ENCODE measurements around the gene VSIG10L. TPM values are rescaled to one million over a fixed set of nuclear protein-coding genes. Genes with fewer than 3 reads are reported as not detected.

The VSIG10L gene
- total RNA-seq, 4 donors from 2014 or later: 0.20 to 0.75 (median 0.34) TPM

DNA sequence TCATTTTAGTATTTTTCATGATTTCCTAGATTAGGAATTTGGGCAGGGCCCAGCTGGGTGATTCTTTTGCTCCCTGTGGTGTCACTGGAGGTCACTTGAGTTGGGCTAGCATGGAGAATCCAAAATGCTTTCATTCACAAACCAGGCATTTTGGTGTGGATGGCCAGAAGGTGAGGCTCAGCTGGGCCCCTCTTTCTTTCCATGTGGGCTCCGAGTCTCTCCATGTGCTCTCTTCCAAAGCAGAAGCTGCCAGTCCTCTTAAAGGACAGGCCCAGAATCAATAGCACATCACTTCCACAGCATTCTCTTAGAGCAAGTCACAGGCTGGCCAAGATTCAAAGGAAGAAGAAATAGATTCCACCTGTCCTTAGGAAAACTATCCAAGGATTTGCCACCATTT, 52.3 kb downstream of the VSIG10L start:
- Histone ChIP-seq H3K4me3 (no peak overlapping the region), H3K27ac (no peak overlapping the region), H3K4me1 (no peaks in the 10 kb centered on the region), H3K36me3 (no peaks in the 10 kb centered on the region), H3K27me3 (no peaks in the 10 kb centered on the region), H3K9me3 (no peaks in the 10 kb centered on the region)
- in situ Hi-C loops (cut with MboI; ENCODE audit: low sequenced_read_pairs in 4 of 4): no loop called here
- intact Hi-C loops (cut with DNase I; ENCODE audit: low total_unique reads): no loop called here
- ATAC-seq (no peak), DNase-seq (no peak)
- TF ChIP-seq, protein P1, sequence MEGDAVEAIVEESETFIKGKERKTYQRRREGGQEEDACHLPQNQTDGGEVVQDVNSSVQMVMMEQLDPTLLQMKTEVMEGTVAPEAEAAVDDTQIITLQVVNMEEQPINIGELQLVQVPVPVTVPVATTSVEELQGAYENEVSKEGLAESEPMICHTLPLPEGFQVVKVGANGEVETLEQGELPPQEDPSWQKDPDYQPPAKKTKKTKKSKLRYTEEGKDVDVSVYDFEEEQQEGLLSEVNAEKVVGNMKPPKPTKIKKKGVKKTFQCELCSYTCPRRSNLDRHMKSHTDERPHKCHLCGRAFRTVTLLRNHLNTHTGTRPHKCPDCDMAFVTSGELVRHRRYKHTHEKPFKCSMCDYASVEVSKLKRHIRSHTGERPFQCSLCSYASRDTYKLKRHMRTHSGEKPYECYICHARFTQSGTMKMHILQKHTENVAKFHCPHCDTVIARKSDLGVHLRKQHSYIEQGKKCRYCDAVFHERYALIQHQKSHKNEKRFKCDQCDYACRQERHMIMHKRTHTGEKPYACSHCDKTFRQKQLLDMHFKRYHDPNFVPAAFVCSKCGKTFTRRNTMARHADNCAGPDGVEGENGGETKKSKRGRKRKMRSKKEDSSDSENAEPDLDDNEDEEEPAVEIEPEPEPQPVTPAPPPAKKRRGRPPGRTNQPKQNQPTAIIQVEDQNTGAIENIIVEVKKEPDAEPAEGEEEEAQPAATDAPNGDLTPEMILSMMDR (IDR thresholded peaks at IDR 0.05 in 4 of 5, conservative IDR thresholded peaks at IDR 0.05 in 1 of 5): no peak
- TF ChIP-seq POLR2A (IDR thresholded peaks at IDR 0.05): no peak

DNA sequence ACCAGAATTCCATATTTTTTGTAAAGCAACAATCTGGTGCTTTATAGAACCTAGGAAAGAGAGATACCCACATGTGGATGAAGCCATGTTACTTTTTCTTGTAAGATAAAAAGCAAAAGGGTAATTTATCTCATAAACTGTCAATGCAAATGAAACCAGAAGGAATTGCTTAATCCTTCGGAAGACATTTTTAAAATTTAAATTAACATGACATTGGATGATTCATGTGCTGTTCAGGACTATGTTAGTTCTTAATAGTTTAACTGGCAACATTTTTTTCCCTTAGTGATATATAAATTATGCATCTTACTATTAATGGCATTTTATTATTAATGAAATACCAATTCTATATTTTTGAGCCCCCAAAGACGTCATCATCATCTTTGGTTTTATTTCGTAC, 56.3 kb downstream of the VSIG10L start:
- Histone ChIP-seq H3K27ac (no peak overlapping the region), H3K27me3 (no peaks in the 10 kb centered on the region), H3K4me3 (no peak overlapping the region), H3K36me3 (no peaks in the 10 kb centered on the region), H3K9me3 (no peaks in the 10 kb centered on the region), H3K4me1 (no peaks in the 10 kb centered on the region)
- intact Hi-C loops (cut with DNase I; ENCODE audit: low total_unique reads) (no loop called here), in situ Hi-C loops (cut with MboI; ENCODE audit: low sequenced_read_pairs in 4 of 4) (no loop called here)
- DNase-seq (no peak), ATAC-seq (no peak)
- no peak for TF ChIP-seq POLR2A (IDR thresholded peaks at IDR 0.05)
- TF ChIP-seq, protein P1 (IDR thresholded peaks at IDR 0.05 in 4 of 5, conservative IDR thresholded peaks at IDR 0.05 in 1 of 5): no peak

DNA sequence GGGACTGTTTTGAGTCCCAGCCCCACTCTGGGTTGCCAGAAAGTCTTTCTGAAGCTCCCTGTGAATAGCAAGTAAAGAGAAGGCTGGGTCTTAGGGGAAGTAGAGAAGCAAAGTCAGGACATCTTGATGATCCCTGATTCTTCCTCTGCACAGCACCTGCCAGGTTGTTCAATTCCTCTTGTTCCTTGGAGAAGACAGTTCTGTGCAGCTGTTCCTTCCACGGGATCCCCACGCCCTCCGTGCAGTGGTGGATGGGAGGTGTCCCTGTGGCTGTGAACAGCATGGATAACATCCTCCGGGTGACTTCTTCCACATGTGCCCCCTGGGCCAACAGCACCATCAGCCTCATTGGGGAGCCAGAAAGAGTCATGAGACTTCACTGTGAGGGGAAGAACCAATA, 59.6 kb downstream of the VSIG10L start:
- no peak for DNase-seq
- no peaks in the 10 kb centered on the region for H3K4me1 ChIP-seq
- in situ Hi-C loops (cut with MboI; ENCODE audit: low sequenced_read_pairs in 4 of 4) (no loop called here), intact Hi-C loops (cut with DNase I; ENCODE audit: low total_unique reads) (no loop called here)
- no peaks in the 10 kb centered on the region for H3K27me3 ChIP-seq
- no peak overlapping the region for H3K27ac ChIP-seq
- H3K36me3 ChIP-seq: no peaks in the 10 kb centered on the region
- ATAC-seq: no peak
- H3K4me3 ChIP-seq: no peak overlapping the region
- TF ChIP-seq, protein P1 (IDR thresholded peaks at IDR 0.05 in 4 of 5, conservative IDR thresholded peaks at IDR 0.05 in 1 of 5): no peak
- no peaks in the 10 kb centered on the region for H3K9me3 ChIP-seq

Other genes starting within 250 kb of the VSIG10L start
- 10 to 100 TPM in 2 of 4 donors, 1 to 10 TPM in 2; 5.8 to 11.9 (median 9.3) TPM for gene CTU1, start 233.7 kb downstream of the VSIG10L start, total RNA-seq
- gene SIGLEC9, start 217.2 kb downstream of the VSIG10L start, total RNA-seq: 1 to 10 TPM in 2 of 4 donors, under 1 TPM in 1, not detected in 1; 0.72 to 1.4 (median 1.0) TPM
- gene SIGLEC7, start 199.8 kb downstream of the VSIG10L start, total RNA-seq: under 1 TPM in 3 of 4 donors, not detected in 1; 0.13 to 0.97 (median 0.23) TPM
- 1 to 10 TPM in 2 of 4 donors, under 1 TPM in 1, not detected in 1; 0.71 to 2.3 (median 2.1) TPM for gene CD33, start 117.1 kb downstream of the VSIG10L start, total RNA-seq
- not detected for gene SIGLECL1, start 91.1 kb downstream of the VSIG10L start, total RNA-seq
- gene IGLON5, start 30.5 kb downstream of the VSIG10L start, total RNA-seq: not detected
- 100 to 1,000 TPM; 118 to 164 (median 141) TPM for gene ETFB, start 24.2 kb upstream of the VSIG10L start, total RNA-seq
- gene CLDND2, start 26.9 kb upstream of the VSIG10L start, total RNA-seq: not detected
- 1 to 10 TPM in 1 of 4 donors, under 1 TPM in 1, not detected in 2; 0.73 to 1.2 TPM for gene NKG7, start 30.5 kb upstream of the VSIG10L start, total RNA-seq
- not detected for gene LIM2, start 45.8 kb upstream of the VSIG10L start, total RNA-seq
- not detected for gene C19orf84, start 48.5 kb upstream of the VSIG10L start, total RNA-seq
- gene SIGLEC10, start 75.5 kb upstream of the VSIG10L start, total RNA-seq: 1 to 10 TPM in 1 of 4 donors, under 1 TPM in 2, not detected in 1; 0.87 to 1.3 (median 0.98) TPM
- gene SIGLEC8, start 116.3 kb upstream of the VSIG10L start, total RNA-seq: under 1 TPM in 1 of 4 donors, not detected in 3; 0.13 TPM
- gene CEACAM18, start 136.4 kb upstream of the VSIG10L start, total RNA-seq: not detected
- not detected for gene SIGLEC12, start 159.7 kb upstream of the VSIG10L start, total RNA-seq
- under 1 TPM in 2 of 4 donors, not detected in 2; 0.18 to 0.46 TPM for gene SIGLEC6, start 189.5 kb upstream of the VSIG10L start, total RNA-seq
- 1 to 10 TPM; 2.1 to 5.0 (median 2.6) TPM for gene ZNF175, start 229.1 kb upstream of the VSIG10L start, total RNA-seq